ENCODE measurements around the gene CDH13. TPM values are rescaled to one million over a fixed set of nuclear protein-coding genes. Genes with fewer than 3 reads are reported as not detected.

The CDH13 gene
- total RNA-seq, 4 donors from 2014 or later = 6.4 to 19.7 (median 11.7) TPM

DNA sequence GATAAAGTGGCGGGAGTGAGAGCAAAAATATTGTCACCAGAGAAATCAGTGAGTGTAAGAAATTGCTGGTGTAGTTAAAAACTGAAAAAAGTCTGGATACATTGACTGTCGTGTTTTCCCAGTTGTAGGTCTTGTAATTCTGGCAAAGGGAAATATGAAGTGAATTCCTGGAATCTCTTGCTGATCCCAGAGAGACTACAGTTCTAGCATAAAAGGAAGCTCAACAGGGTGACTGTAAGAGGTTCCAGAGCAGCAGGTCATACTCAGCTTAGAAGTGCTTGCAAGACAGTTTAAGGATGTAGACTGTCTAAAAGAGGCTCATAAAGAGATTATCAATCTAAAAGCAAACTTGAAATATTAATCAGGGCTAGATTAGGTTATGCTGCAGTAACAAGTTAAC is 890.2 kb downstream of the CDH13 start:
- TF ChIP-seq, protein P1, sequence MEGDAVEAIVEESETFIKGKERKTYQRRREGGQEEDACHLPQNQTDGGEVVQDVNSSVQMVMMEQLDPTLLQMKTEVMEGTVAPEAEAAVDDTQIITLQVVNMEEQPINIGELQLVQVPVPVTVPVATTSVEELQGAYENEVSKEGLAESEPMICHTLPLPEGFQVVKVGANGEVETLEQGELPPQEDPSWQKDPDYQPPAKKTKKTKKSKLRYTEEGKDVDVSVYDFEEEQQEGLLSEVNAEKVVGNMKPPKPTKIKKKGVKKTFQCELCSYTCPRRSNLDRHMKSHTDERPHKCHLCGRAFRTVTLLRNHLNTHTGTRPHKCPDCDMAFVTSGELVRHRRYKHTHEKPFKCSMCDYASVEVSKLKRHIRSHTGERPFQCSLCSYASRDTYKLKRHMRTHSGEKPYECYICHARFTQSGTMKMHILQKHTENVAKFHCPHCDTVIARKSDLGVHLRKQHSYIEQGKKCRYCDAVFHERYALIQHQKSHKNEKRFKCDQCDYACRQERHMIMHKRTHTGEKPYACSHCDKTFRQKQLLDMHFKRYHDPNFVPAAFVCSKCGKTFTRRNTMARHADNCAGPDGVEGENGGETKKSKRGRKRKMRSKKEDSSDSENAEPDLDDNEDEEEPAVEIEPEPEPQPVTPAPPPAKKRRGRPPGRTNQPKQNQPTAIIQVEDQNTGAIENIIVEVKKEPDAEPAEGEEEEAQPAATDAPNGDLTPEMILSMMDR (IDR thresholded peaks at IDR 0.05; ENCODE audit: low read depth) = no peak

DNA sequence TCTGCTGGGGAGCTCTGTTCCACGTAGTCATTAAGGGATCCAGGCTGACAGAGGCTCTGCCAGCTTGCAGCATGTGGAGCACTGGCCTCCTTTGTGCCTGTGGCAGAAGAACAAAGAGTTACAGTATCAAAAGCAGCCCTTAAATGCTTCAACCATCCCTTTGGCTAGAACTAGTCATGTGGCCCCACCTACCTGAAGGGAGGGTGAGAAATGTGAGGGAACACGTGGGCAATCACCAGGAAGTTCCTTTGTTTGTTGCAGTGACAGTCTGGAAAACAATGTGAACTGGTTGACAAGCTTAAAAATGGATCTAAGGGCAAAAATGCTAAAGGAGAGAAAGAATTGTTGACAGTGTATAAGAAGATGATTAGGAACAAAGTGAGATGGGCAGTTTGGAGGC is 890.6 kb downstream of the CDH13 start:
- TF ChIP-seq, protein P1 (IDR thresholded peaks at IDR 0.05; ENCODE audit: low read depth) = no peak

DNA sequence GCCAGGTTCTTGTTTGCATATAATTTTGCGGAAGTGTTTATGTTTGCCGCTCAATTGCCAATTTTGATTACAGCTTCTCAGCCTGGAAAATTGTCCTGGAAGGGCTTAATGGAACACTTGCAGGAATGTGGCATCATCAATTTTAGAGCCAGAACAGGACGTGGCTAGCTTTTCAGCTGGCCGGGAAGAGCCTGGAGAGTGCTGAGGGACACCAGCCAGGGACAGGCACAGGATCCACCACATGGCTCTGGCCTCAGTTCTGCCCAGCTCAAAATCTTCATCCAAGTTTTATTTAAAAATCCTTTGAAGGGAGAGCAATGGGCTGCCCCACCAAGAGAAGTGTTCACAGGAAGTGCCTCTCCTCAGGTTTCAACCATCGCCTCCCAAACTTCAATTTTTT is 893.8 kb downstream of the CDH13 start:
- TF ChIP-seq, protein P1 (IDR thresholded peaks at IDR 0.05; ENCODE audit: low read depth) = no peak

DNA sequence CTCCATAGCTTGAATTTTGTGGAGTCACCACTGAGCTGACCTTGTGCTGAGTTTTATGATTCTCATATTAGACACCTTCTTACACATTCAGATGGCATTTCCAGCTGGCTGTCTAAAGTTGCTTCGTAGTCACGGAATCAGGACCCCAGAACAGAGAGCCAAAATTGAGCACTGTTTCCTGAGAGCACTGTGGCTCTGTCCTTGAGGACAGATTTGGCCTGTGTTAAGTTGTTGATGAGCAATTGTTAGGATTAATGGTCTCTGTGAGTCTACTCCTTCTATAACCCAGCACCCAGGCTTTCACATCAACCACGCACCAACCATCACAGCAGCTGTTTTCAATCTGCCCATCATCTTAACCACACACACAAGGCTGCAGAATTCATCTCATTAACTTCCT is 903.5 kb downstream of the CDH13 start:
- TF ChIP-seq, protein P1 (IDR thresholded peaks at IDR 0.05; ENCODE audit: low read depth) = no peak

DNA sequence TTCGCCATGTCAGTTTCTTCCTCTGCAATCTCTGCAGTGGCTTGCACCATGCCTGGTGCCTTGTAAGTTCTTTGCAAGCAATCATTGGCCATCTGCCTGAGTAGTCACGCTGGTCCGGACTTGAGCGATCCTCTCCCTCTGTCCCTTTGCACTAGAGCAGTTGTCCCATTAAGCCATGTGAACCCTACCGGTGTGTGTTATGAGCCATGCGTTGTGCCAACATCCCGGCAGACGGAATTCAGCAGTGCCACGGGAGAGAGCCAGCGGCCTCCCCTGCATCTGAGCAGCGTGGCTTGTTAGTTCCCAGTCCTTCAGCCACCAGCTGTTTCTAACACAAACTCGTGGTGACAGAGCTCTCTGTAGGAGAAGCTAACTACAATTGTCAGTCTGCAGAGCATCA is 905.9 kb downstream of the CDH13 start:
- TF ChIP-seq, protein P1 (IDR thresholded peaks at IDR 0.05; ENCODE audit: low read depth) = no peak

DNA sequence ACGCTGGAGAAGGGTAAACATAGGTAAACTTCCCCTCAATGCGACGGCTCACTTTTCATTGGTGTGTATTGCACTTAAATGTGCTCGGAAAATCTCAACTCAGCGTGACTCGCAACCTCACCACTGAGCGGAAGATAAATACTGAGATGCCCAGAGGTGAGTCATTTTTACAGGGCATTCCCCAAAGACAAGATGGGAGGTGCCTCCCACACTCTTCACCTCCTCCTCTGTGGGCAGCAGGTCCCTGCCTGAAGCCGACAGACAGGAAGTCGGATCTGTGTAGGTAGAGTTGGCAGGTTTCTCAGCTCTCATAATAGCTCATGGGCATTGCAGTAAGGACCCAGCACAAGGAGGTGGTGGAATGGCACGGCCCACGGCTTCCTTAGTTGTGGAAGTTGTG is 906.4 kb downstream of the CDH13 start:
- TF ChIP-seq, protein P1 (IDR thresholded peaks at IDR 0.05; ENCODE audit: low read depth) = no peak

DNA sequence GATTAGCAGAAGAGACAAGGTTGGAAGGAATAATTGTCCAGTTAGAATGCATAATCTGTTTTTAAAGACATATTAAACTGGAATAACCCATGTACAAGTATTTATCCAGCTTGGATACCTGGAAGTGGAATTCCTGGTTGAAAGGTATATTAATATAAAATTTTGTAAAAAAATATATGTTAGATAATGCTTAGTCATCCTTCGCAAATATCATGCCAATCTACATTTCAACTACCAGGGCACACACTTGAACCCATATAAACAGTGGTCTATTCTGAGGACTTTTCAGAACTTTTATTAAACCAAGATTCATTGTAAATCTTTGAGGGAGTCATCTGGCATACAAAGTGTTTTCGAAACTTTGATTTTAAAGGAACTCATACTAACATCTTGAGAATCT is 911.9 kb downstream of the CDH13 start:
- TF ChIP-seq, protein P1 (IDR thresholded peaks at IDR 0.05; ENCODE audit: low read depth) = no peak
